ENCODE measurements around the gene PSMB5. TPM values are rescaled to one million over a fixed set of nuclear protein-coding genes. Genes with fewer than 3 reads are reported as not detected.

Gene PSMB5
- total RNA-seq, 1 donor from 2014 or later, result 92.8 TPM

GRCh38 chr14:23056145-23056955 lies 21.6 kb upstream of the PSMB5 start:
- intact Hi-C loops (cut with DNase I), result no loop called here
- no peaks in the 10 kb centered on the region for H3K27me3 ChIP-seq
- peak overlapping the region; percentile 0 to 82 for H3K4me3 ChIP-seq
- no peaks in the 10 kb centered on the region for H3K9me3 ChIP-seq
- no peak for DNase-seq (ENCODE audit: extremely low spot score in 2 of 2)
- peaks cover 23% of the 10 kb centered on the region for H3K4me1 ChIP-seq
- TF ChIP-seq POLR2AphosphoS5 (IDR thresholded peaks at IDR 0.05; ENCODE audit: insufficient read depth in 1 of 2, low read depth in 1 of 2) (no peak), POLR2A (IDR thresholded peaks at IDR 0.05) (no peak), CTCF (IDR thresholded peaks at IDR 0.05) (peak; percentile 19 to 44 (median 33))
- peak overlapping the region; percentile 96 for H3K27ac ChIP-seq
- peaks cover 0 to 27% of the 10 kb centered on the region in 2 donors for H3K36me3 ChIP-seq

- no peak for DNase-seq (ENCODE audit: extremely low spot score in 2 of 2)
Measured at GRCh38 chr14:23055621-23056144, 21.0 kb upstream of the PSMB5 start.

GRCh38 chr14:23055147-23055550 lies 20.4 kb upstream of the PSMB5 start:
- DNase-seq (ENCODE audit: extremely low spot score in 2 of 2), result no peak
- intact Hi-C loops (cut with DNase I), result no loop called here
- no peaks in the 10 kb centered on the region for H3K9me3 ChIP-seq
- no peak overlapping the region for H3K4me3 ChIP-seq
- H3K27ac ChIP-seq, result no peak overlapping the region
- H3K36me3 ChIP-seq, result peaks cover 0 to 15% of the 10 kb centered on the region in 2 donors
- peaks cover 23% of the 10 kb centered on the region for H3K4me1 ChIP-seq
- no peaks in the 10 kb centered on the region for H3K27me3 ChIP-seq
- TF ChIP-seq POLR2AphosphoS5 (IDR thresholded peaks at IDR 0.05; ENCODE audit: insufficient read depth in 1 of 2, low read depth in 1 of 2) (no peak), CTCF (IDR thresholded peaks at IDR 0.05) (no peak), POLR2A (IDR thresholded peaks at IDR 0.05) (no peak)

More at GRCh38 chr14:23055621-23056144, 21.0 kb upstream of the PSMB5 start:
- Histone ChIP-seq H3K36me3 (peaks cover 0 to 21% of the 10 kb centered on the region in 2 donors), H3K9me3 (no peaks in the 10 kb centered on the region), H3K4me3 (peak overlapping the region in 1 of 2 donors; percentile 0), H3K27ac (no peak overlapping the region), H3K4me1 (peaks cover 23% of the 10 kb centered on the region), H3K27me3 (no peaks in the 10 kb centered on the region)
- intact Hi-C loops (cut with DNase I), result no loop called here
- no peak for TF ChIP-seq POLR2A (IDR thresholded peaks at IDR 0.05)
- no peak for TF ChIP-seq CTCF (IDR thresholded peaks at IDR 0.05)
- no peak for TF ChIP-seq POLR2AphosphoS5 (IDR thresholded peaks at IDR 0.05; ENCODE audit: insufficient read depth in 1 of 2, low read depth in 1 of 2)

GRCh38 chr14:23054000-23054811 lies 19.5 kb upstream of the PSMB5 start:
- Histone ChIP-seq H3K27ac (no peak overlapping the region), H3K36me3 (peaks cover 0 to 6% of the 10 kb centered on the region in 2 donors), H3K9me3 (no peaks in the 10 kb centered on the region), H3K27me3 (no peaks in the 10 kb centered on the region), H3K4me1 (peaks cover 23% of the 10 kb centered on the region), H3K4me3 (no peak overlapping the region)
- intact Hi-C loops (cut with DNase I), result no loop called here
- no peak for DNase-seq (ENCODE audit: extremely low spot score in 2 of 2)
- TF ChIP-seq POLR2A (IDR thresholded peaks at IDR 0.05), result no peak
- TF ChIP-seq CTCF (IDR thresholded peaks at IDR 0.05), result no peak
- TF ChIP-seq POLR2AphosphoS5 (IDR thresholded peaks at IDR 0.05; ENCODE audit: insufficient read depth in 1 of 2, low read depth in 1 of 2), result no peak
